Activated CD8-positive, alpha-beta memory T cell treated with anti-CD3 and anti-CD28 coated beads for 4 hours (primary cell): ENCODE results near the gene HELZ.
"Not testable (repeated sequence)": the region's sequence is repeated elsewhere in the genome, so short reads cannot be mapped to it uniquely, and the experiment has no call there.

Source experiments
- DNase-seq, 2 donors: peaks; one replicate each; pipeline ENCODE4 v3.0.0-alpha.2; 2020; ENCODE audit warnings: low read depth in 2 of 2

The HELZ gene

DNA sequence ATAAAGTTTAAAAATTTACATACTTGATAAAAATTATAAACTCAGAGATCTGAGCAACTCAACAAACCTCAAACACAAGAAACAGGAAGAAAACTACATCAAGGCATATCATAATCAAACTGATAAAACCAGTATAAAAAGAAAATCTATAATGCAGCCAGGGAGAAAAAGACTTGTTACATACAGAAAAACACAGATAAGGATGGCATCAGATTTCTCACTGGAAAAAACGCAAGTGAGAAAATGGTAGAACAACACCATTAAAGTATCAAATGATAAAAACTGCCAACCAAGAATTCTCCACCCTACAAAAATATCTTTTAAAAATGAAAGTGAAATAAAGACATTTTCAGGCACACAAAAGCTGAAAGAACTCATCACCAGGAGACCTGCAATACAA lies 129.6 kb downstream of the HELZ start:
- no peak for DNase-seq

DNA sequence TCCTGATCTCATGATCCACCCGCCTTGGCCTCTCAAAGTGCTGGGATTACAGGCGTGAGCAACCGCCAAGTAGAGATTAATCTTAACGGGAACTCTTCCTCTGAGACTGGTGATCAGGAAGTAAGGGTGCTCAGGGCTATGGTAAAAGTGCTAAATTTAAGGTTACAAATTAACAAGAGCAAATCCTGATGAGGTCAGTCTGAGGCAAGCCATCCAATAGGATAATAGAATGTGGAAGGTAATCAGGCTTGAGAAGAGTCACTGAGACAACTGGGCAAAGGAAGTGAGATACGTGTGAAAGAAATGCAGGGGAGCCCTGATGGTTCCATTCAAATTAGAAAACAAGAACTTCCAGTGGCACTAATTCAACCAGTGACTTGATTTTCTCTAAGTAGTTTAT lies 131.5 kb downstream of the HELZ start:
- no peak for DNase-seq

DNA sequence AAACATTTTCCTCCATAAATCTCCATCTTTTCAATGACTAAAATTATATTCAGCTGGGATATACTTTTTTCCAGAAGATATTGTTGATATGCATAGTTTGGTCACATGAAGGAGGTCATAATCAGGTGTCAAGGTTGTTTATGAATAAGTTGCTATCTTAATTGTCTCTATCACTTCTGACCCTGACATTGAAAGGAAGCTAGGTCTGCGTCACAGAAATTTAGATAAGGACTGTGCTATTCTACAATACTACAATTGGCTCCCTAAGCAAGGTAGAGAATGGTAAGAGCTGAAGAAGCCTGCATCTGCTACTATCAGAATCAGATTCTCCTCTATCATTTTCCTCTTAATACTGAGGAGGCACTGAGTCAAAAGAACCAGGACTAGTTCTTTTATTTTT lies 133.2 kb downstream of the HELZ start:
- DNase-seq, result no peak

- no peak for DNase-seq
These were observed 133.7 kb downstream of the HELZ start for GRCh38 chr17:67111327-67111726.

DNA sequence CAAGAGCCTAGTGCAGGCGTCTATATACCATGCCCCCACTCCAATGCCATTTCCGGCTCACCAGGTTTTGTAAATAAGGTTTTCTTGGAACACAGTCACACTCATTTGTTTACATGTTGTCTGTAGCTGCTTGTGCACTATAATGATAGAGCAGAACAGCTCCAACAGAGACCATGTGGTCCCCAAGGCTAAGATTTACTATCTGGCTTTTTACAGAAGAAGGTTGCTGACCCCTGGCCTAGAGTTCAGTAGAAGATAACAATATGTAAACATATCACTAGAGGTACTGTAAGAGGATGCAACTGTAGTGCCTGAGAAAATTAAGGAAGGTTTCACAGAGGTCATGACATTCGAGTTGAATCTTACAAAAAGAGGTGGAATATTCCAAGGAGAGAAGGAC lies 134.4 kb downstream of the HELZ start:
- DNase-seq, result no peak

DNA sequence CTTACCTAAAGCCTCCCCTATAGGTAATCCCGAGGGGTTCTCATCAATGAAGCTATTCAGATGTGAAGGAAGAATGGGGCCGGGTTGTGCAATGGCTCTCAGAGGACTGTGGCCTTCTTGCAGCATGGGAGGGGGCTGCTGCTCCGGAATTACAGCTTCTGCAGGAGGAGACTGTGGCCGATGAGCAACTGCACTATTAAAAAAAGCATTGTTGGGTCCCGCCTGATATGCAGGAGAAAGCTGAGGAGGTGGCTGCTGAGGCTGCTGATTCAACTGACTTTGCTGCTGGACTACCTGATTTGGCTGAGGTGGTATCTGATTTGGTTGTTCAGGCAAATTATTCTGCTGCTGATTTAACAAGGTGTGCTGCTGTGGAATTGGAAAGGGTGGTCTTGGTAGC lies 135.9 kb downstream of the HELZ start:
- no peak for DNase-seq

DNA sequence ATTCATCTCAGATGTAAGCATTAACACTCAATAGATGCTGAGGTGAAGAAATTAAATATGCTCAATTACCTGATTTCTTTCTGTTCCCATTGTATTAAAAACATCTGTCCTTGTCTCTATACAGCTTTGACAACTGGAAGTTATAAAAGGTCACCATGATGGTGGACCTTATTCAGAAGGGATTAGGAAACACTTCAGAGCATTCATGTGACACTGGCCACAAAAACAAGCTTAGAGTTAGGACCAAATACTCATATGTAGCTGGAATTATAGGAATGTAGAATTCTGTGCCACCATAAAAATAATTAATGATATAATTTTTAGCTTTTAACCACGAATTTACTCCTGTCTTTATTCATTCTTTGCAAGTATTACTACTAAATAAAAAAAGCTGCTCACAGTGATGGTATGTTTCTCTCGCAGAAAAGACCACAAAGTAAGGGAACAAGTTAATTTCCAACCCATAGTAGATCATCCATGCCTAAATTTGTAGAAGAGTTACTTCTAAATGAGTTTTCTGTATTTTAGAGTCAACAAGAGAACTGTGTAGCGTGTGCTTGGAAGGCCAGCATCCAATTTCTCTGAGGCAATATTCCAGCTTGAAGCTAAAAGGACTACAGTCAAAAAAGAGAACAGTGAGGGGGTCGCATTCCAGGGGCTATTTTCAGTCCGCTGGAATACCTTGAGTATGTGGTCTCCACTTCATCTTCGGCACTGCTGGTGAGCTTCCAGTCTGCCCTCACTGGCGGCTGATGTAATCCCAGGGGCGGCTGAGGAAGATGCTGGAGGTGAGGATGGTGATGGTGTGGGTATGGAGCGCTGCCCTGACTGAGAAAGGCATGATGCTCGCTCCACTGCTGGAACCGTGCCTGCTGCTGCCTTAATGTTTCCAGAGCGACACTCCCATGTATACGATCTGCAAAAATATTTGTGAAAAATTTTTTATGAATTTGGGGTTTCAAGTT lies 136.9 kb downstream of the HELZ start:
- no peak for DNase-seq

DNA sequence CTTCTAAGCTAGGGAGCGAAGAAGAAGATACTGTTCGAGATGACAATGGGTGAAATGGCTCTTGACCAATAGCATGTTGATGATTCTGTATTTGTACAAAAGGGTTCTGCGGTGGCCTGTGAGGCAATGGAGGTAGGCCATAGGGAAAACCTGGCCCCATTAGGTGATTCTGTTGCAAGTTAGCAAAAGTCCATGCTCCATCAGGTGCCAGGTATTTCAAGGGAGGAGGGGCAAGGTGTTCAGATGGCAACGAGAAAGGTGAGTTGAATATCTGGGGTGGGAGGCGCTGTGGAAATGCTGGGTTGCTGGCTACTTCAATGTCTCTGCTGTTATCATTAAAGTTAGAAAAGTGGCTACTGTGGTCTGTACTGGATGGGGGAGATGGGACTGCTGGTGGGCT lies 137.8 kb downstream of the HELZ start:
- no peak for DNase-seq

DNA sequence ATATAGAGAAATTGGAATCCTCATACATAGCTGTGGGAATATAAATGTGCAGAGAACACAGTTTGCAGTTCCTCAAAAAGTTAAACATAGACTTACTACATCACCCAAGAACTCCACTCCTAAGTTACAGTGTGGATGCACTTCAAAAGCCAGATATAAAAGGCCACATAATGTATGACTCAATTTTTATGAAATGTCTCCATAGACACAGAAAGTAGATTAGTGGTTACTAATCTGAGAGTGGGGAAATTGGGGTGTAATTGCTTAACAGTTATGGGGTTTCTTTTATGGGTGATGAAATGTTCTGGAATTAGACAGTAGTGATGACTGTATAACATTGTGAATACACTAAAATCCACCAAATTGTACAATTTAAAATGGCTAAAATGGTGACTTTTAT lies 139.8 kb downstream of the HELZ start:
- DNase-seq, result no peak

- not testable (repeated sequence) for DNase-seq
These were observed 140.4 kb downstream of the HELZ start for GRCh38 chr17:67104641-67105040.

DNA sequence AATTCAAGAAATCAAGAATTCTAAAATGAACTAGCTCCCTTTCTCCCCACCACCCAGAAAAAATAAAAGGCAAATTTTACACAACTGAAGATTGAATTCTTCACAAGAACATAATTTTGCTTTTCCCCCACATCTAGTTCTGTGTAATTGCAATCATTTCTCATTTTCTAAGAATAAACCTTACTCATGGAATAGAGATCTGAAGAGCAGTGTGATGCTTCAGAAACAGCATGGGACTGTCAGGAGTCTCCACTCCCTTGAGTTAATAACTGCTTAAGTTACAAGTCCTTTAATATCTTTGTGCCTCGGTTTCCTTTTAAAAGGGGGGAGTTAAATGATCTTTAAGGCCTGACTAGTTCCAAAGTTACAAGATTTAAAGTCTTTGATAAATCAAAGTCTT lies 147.0 kb downstream of the HELZ start:
- no peak for DNase-seq

DNA sequence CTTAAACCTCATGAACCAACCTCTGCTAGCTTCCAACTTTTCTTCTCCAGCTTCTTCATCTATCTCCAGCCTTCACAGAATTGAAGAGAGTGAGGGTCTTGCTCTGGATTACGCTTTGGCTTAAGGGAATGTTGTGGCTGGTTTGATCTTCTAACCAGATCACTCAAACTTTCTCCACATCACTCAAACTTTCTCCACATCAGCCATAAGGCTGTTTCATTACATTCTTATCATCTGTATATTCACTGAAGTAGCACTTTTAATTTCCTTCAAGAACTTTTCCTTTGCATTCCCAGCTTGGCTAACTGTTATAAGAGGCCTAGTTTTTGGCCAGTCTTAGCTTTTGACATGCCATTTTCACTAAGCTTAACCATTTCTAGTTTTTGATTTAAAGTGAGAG lies 148.4 kb downstream of the HELZ start:
- no peak for DNase-seq

- DNase-seq, result no peak
These were observed 149.2 kb downstream of the HELZ start for GRCh38 chr17:67095803-67096202.

- not testable (repeated sequence) for DNase-seq
These were observed 149.7 kb downstream of the HELZ start for GRCh38 chr17:67095291-67095690.

GRCh38 chr17:67093348-67093747 lies 151.6 kb downstream of the HELZ start:
- no peak for DNase-seq

DNA sequence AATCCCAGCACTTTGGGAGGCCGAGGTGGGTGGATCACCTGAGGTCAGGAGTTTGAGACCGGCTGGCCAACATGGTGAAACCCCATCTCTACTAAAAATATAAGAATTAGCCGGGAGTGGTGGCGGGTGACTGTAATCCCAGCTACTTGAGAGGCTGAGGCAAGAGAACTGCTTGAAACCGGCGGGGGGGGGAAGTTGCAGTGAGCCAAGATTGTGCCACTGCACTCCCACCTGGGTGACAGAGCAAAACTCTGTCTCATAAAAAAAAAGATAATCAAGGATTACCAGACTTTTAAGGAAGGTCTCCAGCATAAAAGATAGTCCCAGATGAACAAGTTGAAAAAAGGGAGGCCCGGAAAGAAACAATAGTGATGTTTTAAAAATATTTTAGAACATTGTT lies 152.3 kb downstream of the HELZ start:
- not testable (repeated sequence) for DNase-seq

DNA sequence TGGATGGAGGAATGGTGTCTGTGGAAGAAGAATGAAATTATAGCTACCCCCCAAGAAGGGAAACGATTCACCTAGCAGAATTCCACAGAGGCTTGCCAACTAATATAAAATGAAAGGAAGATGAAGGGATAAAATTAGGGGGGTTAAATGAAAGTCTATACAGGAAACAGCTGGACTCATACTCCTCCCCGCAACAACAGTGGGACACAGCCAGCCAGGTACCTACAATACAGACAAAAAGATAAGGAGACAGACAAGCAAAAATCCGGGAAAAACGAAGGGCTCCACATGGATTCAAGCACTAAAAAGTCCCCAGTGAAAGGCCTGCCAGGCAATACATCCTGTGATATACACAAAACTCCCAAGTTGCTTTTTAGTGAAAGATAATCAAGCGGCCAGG lies 152.7 kb downstream of the HELZ start:
- DNase-seq, result no peak

DNA sequence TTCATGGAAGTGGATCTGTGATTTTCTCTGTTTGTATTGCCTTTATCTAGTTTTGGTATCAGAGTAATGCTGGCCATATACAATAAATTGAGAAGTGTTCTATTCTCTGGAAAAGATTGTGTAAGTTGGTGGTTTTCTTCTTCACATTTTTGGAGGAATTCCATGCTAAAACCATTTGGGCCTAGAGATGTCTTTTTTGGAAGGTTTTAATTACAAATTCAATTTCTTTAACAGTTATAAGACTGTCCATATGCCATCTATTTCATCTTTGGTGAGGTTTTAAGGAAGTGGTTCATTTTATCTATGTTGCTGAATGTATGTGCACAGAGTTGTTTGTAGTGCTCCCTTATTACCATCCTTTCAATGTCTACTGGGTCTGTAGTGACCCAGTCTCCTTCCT lies 154.7 kb downstream of the HELZ start:
- no peak for DNase-seq

GRCh38 chr17:67088639-67089038 lies 156.4 kb downstream of the HELZ start:
- DNase-seq, result no peak

- DNase-seq, result no peak
These were observed 159.6 kb downstream of the HELZ start for GRCh38 chr17:67085406-67085805.

DNA sequence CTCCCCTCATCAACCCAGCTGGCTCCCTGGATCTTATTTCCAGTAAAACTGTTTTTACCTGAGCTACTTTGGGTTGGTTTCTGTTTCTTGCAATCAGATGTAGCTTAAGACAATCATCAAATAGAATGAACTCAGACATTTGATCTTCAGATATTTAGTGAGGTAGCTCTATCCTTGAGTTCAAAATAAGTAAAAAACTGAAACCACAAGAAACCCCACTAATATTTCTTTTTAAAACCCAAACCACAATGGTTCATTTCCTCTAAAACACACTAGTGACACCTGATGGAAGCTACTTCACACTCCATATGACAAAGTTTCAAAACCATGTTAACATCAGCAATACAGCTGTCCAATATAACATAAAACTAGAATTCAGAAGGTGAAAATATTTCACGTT lies 162.9 kb downstream of the HELZ start:
- no peak for DNase-seq

GRCh38 chr17:67080804-67081203 lies 164.2 kb downstream of the HELZ start:
- no peak for DNase-seq

DNA sequence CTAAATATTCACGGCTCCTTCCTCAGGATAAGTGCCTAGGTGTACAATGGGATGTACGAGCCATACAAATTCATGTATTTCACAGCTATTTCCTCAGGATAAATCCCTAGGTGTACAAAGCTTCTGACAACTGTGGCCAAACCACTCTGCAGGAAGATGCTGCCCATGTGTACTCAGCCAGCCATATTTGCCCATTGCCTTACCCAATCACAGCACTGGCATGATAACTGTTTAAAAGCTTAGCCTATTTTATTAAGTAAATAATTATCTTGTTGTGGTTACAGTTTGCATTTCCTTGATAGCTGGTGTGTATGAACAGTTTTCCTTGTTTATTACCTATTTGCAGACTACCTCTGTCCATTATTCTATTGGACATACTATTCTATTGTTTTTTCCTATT lies 165.5 kb downstream of the HELZ start:
- DNase-seq, result no peak

DNA sequence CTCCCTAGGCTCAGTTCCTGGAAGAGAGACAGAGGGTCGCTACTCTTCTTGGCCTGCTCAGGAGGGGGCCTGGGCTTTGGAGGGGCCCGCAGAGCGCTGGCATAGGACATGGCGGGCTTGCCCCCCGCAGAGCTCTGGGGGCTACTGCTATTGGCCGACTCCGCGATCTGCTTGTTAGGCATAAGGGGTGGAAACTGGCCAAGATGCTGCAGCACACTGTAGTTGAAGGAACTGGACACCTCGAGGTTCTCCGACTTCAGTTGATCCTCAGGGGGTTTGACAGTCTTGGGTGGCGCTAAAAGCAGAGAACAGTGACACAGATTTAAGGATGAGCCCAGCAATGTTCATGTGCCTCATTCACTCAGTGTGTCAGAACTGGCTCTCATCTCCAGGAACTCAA lies 166.7 kb downstream of the HELZ start:
- DNase-seq, result no peak
